ENCODE results near the gene ZNF346.
"Not testable (repeated sequence)": the region's sequence is repeated elsewhere in the genome, so short reads cannot be mapped to it uniquely, and the experiment has no call there.

Gene ZNF346

GRCh38 chr5:177010153-177010552, 12.3 kb upstream of the ZNF346 start:
- no peak for DNase-seq

DNA sequence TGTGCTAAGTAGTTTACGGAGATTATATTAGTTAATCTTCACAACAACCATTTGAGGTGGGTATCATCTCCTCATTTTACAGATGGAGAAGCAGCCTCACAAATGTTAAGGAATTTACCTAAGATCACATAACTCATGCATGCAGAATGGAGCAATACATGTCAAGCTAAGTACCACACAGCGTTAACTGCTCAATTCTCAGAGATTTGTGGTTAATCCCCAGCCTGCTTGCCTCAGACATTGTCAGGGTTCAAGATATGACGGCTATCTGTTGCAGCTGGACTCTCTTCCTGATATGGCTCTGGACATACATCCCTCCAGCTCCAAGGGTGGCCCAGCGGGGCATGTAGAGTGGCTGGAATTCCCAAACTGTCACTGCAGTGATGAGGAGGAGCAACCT, 7.3 kb upstream of the ZNF346 start:
- DNase-seq, result no peak

- no peak for DNase-seq
Measured at GRCh38 chr5:177018341-177018740, 4.2 kb upstream of the ZNF346 start.

GRCh38 chr5:177020033-177020432, 2.5 kb upstream of the ZNF346 start:
- no peak for DNase-seq

- DNase-seq, result no peak
Measured at GRCh38 chr5:177023303-177023664, 788 bp downstream of the ZNF346 start.

GRCh38 chr5:177024559-177024958, 2.1 kb downstream of the ZNF346 start:
- DNase-seq, result no peak

DNA sequence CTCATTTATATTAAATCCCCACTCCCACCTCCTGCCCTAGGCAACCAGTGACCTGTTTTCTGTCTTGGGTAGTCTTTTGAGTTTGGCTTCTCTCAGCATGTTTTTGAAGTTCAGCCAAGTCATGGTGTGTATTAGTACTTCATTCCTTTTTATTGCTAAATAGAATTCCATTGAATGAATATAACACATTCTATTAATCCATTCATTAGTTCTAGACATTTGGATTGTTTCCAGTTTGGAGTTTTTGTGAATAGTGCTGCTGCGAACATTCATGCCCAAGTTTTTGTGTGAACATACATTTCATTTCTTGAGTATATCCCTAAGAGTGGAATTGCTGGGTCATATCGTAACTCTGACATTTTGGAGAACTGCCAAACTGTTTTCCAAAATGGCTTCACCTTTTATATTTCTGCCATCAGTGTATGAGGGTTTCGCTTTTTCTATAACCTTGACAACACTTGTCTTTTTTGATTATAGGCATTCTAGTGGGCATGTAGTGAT, 2.7 kb downstream of the ZNF346 start:
- DNase-seq, result no peak

- DNase-seq, result no peak
Measured at GRCh38 chr5:177027665-177028064, 5.2 kb downstream of the ZNF346 start.

DNA sequence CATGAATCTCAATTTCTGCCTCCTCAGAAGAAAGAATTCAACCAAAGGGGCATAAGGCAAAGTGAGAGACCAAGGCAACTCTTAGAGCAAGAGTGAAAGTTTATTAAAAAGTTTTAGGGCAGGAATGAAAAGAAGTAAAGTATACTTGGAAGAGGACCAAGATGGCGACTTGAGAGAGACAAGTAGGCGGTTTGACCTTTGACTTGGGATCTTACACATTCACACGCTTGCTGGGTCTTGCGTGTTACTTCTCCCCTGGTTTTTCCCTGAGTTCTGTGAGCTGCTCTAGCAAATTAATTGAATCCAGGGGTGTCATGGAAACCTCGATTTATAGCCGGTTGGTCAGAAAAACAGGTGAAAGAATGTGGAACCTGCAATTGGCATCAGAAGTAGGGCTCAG, 7.0 kb downstream of the ZNF346 start:
- no peak for DNase-seq

GRCh38 chr5:177035976-177036375, 13.5 kb downstream of the ZNF346 start:
- DNase-seq, result no peak

DNA sequence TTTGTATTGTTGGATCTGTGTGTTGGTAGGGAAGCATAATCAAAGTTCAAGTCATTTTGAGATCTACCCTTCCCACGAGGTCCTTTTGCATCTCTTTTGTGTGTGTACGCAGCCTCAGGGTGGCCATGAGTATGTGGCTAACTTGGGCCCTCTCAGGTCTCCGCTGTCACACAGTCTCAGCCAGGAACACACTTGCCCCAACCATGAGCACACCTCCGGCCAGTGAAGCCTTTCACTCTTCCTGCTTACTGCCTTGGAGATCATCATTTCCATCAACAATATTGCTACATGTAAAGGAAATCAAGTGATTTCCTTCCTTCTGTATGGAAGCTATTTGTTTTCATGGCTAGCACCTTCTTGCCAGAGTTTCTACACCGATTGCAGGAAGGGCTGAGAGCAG, 13.9 kb downstream of the ZNF346 start:
- no peak for DNase-seq

DNA sequence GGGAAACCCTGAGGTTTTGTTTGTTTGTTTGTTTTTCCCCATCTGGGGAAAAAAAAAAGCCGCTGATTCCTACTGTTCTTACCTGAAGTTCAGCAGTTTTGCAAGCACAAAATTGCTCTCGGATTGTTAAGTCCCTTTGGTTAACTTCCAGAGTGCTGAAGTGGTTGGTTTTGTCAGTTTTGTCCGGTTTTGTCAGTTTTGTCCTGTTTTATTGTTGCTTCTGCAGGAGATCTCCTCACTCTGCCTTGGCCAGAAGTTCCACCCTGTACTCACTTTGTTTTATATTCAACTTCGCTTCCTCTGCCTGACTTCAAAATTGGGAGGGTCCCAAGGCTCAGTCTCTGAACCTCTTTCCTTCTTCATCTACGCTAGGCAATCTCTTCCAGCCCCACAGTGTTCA, 14.4 kb downstream of the ZNF346 start:
- DNase-seq, result no peak

GRCh38 chr5:177040814-177041420, 18.4 kb downstream of the ZNF346 start:
- no peak for DNase-seq

DNA sequence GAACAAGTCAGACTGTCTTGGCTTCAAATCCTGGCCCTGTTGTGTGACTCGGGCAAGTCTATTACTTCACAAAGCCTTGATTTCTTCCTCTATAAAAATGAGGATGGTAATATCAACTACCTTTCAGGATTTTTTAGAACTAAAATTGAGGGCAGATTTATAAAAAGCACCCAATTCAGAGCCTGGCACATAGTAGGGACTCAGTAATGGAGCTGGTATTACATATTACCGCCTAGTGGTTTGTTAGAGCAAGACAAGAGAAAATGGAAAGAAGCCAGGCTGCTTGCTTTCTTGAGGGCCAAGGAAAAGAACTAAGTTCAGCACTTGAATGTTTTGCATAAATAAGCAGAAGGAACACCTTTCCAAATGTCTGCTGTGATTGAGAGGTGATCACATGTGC, 19.4 kb downstream of the ZNF346 start:
- no peak for DNase-seq

DNA sequence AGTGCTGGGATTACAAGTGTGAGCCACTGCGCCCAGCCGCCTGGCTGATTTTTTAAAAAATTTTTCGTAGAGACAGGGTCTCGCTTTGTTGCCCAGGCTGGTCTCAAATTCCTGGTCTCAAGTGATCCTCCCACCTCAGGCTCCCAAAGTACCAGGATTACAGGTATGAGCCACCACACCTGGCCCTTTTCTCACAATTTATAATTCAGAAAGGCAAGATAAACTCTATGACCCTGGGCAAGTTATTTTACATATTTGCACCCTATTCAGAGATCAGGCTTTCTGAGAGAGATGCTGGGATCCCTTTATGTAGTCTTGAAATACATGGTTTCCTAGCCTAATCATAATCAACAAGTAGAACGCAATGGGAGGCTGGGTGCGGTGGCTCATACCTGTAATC, 20.6 kb downstream of the ZNF346 start:
- no peak for DNase-seq

DNA sequence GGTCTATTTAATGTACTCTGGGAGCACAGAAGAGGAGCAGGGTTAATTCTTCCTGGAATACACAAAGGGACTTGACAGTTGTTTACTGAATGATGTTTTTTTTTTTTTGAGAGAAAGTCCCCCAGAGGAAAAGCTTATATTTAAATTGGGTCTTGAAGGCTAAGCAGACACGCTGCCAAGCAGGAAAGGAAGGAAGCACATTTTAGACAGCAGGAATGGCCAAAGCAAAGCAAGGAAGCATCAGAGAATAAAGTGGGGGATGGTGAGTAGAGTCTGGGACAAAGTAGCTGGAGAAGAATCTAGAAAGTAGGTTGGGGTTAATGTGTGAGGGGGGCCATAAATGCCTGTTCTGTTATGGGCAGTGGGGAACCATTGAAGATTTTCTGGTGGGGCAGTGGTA, 21.5 kb downstream of the ZNF346 start:
- DNase-seq, result no peak

DNA sequence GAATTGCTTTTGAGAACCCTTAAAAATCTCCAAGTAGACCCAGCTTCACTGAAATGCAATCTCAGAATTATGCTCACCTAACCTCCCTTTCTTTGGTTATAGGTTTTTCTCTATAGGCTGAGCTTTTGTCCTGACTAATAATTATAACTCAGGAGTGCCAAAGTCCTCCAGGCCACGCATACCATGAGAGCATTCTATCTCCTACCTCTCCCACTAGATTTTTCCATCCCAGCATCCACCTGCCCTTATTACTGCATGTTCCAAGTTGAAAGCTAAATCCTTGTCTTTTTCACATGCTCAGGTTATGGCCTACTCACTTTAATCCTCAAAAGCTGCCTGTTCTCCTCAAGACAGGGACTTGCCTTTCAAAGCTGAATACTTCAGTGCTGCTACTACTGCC, 22.1 kb downstream of the ZNF346 start:
- no peak for DNase-seq

GRCh38 chr5:177045631-177046030, 23.1 kb downstream of the ZNF346 start:
- DNase-seq, result no peak

- DNase-seq, result not testable (repeated sequence)
Measured at GRCh38 chr5:177048531-177048930, 26.0 kb downstream of the ZNF346 start.

DNA sequence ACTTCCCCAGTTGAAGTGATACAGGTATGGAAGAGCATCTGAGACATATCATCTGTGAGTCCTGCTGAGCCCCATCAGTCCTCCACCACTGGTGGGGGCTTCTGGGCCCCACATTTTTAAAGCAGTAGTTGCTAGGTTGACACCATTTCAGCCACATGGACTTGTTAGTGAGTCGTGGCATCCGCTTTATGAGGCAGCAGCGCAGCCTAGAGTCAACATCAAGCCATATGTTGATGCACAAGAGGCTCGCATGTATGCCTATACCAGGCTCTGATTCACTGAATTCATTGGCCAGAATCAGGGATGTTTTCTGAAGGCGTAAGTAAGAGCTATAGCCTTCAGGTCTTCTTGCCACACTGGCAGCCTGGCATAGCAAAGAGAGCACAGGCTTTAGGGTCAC, 26.8 kb downstream of the ZNF346 start:
- no peak for DNase-seq

DNA sequence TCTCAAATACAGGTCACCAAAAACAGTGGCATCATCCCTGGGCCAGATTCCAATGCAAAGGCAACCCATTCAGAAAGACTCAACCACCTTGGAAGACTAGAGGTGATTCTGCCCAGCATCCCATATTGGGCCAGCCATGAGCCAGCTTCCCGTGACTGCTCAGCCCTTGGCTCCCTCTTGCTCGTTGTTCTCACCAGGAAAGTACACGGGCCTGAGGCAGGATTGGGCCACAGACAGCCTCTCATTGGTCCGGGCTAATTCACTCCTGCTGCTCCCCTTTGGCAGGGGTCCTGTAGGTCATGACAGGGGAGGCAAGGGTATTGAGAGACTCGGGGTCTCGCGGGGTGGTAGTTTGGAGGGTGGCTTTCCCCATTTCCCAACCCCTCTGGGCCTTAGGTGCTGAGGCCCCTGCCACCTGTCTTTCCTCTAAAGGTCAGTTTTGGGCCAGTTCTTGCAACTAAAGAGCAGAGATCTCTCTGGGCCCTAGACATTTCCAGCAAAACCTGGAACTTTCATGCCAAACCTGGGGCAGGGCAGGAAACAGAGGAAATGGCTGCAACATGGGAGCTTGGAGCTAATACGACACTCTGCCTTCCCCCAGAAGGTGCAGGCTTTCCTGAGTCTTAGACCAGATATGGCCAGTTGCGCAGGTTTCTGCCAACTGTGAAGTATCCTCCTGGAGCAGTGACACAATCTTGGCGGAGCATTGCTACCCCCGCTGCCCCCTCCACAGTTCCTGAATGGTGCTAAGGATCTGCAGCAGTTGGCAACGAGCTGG, 42.2 kb downstream of the ZNF346 start:
- no peak for DNase-seq

GRCh38 chr5:177065491-177065890, 43.0 kb downstream of the ZNF346 start:
- DNase-seq, result no peak

DNA sequence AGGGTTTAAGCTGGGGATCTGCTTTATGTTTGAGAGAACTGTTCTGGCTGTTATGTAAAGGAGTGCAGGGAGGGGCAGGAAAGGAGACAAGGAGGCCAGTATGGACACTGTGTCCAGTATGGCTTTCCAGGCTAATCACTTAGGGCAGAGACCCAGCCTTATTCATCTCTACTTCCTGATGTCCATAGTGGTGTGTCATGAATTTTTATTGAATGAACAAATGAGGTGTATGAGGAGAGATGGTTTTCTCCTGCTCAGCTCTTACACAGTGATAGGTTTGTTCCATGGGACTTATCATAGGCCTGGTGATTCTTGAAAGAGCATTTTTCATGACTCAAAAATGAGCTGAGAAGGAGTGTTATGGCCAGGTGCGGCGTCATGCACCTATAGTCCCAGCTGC, 43.7 kb downstream of the ZNF346 start:
- DNase-seq, result no peak

DNA sequence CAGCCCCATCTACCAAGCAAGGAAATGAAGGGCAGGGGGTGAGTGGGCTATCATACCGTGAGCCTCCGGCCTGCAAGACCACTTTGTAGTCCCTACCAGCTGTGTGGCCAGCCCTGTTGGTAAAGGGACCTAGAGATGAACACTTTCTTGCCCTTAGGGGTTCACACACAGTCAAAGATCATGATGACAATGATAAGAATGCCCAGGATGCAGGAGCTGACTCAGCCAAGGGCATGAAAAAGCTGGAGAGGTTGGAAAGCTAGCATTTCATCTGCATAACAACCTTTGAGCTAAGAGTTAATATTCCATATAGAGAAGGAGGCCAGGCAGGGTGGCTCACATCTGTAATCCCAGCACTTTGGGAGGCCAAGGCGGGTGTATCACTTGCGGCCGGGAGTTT, 45.0 kb downstream of the ZNF346 start:
- DNase-seq, result no peak
